PC-3 (cell line): ENCODE measurements around the gene CCDC183.

Experiments used
- EZH2phosphoT487 ChIP-seq: fragments of 300-600 bp; sonication (generic); IDR thresholded peaks from 2 replicates; pipeline ENCODE4 v1.6.1; 2018; ENCODE audit warnings: mild to moderate bottlenecking, antibody characterized with exemption, low read length, borderline replicate concordance
- TF ChIP-seq, protein P1 (sequence below): fragments of 300-600 bp; sonication (generic); conservative IDR thresholded peaks from 2 replicates; pipeline ENCODE4 v1.5.1; 2017; ENCODE audit warnings: antibody characterized with exemption, low read depth, mild to moderate bottlenecking, low read length

DNA sequence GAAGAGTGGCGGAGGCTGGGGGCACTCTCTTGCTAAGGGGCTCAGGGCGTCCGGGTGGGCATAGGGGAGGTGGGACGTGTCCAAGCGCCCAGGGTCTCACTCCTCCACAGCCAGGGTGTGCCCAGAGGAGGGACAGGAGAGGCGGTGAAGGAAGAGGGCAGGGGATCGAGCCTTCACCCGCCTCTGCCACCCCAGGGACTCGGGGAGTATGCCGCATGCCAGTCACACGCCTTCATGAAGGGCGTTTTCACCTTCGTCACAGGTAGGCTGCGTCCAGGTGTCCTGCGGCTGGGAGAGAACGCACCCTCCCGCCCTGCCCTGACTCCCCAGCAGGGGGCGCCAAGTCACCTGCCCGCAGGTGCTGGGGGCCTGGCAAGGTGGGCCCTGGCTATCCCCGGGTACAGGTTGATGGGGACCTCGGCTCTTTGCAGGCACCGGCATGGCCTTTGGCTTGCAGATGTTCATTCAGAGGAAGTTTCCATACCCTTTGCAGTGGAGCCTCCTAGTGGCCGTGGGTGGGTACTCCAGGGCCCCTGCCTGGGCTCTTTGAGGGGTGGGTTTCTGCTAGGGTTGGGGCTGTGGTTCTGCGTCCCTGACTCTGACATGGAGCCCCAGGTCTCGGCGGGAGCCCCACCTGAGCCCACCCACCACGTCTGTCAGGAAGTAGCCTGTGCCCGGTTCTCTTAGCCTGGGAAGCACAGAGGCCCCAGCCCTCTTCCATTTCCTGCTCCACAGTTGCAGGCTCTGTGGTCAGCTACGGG lies 4.4 kb upstream of the CCDC183 start:
- TF ChIP-seq, protein P1, sequence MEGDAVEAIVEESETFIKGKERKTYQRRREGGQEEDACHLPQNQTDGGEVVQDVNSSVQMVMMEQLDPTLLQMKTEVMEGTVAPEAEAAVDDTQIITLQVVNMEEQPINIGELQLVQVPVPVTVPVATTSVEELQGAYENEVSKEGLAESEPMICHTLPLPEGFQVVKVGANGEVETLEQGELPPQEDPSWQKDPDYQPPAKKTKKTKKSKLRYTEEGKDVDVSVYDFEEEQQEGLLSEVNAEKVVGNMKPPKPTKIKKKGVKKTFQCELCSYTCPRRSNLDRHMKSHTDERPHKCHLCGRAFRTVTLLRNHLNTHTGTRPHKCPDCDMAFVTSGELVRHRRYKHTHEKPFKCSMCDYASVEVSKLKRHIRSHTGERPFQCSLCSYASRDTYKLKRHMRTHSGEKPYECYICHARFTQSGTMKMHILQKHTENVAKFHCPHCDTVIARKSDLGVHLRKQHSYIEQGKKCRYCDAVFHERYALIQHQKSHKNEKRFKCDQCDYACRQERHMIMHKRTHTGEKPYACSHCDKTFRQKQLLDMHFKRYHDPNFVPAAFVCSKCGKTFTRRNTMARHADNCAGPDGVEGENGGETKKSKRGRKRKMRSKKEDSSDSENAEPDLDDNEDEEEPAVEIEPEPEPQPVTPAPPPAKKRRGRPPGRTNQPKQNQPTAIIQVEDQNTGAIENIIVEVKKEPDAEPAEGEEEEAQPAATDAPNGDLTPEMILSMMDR: peak; percentile 95
- TF ChIP-seq EZH2phosphoT487: no peak
